ENCODE results near the gene CCDC85C.

Gene CCDC85C

DNA sequence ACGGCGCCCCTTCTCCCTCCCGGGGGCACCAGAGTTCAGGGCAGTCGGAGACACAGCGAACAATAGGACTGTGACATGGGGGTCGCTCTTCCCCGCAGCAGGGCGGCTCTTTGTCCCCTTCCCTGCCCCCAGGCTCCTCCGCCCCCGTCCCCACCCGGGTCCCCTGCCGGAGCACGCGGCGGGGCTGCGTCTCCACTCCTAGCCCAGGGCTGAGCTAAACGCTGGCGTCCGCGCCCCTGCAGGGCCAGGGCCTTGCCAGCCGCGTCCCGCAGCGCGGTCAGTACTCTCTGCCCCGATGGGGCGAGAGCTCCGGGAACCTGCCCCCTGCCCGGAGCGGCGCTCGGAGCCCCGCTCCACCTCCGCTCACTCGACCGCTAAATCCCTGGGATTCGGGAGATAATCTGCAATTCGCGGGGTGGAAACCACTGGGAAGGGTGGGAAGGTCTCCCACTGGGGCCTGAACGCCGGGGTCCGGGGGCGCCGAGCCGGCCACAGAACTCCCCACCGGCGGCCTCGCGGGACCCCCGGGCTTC lies 825 bp upstream of the CCDC85C start:
- DNase-seq: no peak

DNA sequence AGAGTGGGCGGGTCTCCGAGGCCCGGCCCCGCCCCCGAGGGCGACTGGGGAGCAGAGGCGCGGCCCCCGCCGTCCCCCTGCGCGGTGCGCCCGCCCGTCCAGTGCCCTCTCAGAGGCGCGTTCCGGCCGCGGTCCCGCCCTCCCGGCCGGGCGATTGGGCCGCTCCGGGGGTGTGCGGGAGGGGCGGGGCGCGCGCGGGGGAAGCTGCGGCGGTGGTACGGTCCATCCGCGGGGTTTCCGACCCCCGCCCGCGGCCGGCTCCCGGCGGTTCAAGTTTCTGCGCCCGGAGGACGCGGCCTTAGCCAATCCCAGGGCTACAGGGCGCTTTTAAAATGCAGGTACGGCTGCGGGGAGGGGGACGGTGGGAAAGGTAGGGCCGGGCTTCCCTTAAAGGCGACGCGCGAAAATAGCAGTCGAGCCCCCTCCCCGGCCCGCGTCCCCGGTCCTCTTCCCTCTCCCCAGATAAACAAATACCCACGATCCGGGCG lies 315 bp upstream of the CCDC85C start:
- peak; percentile 95 for DNase-seq

DNA sequence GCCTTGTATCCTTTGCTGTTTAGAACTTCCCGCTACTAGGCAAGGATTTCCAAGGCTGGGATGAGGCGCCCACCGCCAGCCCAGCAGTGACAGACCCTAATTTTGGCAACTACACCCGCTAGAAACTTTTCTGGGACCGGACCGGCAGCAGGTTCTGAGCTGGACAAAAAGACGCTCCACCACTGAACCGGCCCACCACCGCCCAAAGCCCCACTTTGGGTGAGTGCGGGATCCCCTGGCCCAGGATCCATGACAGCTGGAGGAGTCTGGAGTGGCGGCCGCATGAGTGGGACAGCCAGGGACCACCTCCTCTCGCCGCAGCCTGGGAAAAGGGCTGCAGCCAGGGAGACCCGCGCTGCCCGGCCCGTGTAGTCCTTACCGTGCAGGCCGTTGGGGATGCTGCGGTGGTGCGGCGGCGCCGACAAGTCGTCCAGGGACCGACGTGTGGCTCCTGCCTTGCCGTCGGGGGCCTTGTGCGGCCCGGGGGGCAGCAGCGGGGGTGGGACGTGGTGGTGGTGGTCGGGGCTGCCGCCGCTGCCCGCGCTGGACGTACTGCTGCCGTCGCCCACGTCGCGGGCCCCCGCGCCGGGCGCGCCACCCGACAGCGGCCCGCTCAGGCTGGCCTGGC lies 1.1 kb downstream of the CCDC85C start:
- no peak for DNase-seq

DNA sequence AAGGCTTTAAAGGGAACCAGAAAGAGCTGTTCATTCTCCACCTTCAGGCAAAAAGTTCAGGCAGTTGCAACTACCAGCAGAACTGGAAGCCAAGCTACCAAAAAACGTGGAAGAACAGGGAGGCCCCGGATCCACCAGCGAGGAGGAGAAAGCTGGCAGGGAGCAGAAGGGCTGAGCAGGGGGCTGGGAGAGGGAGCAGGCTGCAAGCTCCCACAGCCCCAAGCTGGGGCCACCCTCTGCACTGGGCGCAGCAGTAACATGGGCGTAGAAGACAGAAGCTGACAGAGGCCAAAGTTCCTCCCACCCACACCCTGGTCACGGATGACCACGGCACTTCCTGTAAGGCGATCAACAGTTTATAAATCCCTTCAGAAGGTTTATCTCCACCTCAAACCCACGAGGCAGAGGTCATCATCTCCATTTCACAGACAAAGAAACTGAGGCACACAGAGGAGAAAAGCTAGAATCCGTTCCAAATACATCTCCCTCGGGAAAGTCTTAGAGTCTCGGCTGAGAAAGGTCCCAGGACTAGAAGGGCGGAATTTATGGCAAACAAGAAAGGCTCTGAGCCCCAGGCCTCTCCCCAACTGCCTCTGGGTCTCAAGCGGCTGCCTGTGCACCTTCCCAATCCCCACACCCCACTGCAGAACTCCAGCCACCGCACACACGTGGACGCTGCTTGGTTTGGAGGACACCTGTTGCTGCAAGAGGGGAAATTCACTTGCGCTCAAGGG lies 1.8 kb downstream of the CCDC85C start:
- DNase-seq: no peak

DNA sequence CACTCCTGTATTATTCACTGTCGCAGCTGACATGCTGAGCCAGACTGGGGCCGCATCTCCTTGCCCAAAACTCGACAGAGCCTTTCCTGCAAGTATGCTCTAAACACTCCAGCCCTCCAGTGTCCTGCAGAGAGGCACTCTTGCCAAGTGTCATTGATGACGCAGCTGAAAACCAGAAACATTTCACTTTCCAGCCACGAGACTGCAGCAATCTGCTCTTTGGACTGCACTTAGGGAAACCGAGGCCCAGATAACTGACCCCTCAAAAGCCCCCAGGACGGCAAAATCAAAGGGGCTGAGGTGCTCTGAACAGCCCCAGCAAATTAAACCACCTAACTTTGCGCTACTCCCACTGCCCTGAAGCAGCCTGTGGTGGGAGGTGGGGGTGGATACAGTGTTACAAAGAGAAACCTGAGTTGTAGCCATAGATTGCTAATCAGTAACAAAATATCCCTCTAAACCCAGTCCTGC lies 2.6 kb downstream of the CCDC85C start:
- DNase-seq: no peak

DNA sequence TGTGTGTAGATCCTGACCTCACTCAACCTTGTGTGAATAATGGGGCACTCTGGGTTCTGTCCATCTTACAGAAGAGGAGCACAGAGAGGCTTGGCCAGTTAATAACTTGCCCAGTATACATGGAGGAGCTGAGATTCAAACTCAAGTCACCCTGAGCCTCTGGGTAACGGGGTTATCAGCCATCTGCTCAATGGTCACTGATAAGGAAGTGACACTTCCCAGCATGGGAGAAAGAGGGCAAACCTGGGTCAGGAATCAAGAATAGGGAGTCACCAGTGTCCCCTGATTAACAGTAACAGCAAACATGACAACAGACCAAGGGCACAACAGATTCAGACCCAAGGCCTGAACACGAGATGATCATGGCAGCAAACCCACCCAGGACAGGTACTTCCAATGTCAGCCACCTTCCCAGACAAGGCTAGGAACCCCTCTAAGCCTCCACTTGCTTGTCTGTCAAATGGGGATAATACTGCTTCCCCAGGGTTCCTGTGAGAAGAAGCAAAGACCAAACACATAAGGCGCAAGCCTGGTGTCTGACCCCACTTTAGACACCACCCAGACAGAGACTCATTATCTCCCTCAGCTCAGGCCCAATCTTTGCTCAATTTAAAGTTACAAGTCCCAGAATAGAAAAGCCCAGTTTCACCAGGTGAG lies 3.6 kb downstream of the CCDC85C start:
- DNase-seq: no peak

DNA sequence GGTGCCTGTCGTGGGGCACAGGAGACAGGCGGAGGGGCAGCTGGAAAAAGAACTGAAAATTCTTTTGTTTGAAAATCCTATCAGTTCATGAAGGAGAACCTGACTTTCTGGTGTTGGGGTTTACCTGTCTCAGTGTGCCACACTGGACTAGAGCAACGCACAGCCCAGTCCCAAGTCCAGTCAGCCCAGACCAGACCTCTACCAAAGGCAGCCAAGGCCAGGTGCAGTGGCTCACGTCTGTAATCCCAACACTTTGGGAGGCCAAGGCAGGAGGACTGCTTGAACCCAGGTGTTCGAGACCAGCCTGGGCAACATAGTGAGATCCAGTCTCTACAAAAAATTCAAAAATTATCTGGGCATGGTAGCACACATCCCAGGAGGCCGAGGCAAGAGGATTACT lies 4.6 kb downstream of the CCDC85C start:
- no peak for DNase-seq

DNA sequence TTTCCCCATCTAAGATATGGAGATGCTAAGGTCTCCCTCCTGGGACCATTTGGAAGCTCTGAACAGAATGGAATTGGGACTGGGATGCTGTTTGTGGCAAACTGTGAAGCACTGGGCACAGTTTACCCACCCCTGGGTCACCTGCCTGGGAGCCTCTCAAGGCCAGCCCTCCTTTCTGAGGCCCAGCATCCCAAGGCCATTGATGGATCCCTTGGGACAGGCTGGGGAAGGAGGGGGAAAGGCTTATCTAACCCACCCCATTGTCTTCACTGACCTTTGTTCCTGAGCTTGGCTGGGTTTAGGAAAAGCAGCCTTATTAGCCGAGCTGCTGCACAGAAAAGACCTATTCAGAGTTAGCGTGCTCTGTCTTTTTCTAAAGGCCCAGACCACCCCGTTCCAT lies 5.2 kb downstream of the CCDC85C start:
- no peak for DNase-seq

DNA sequence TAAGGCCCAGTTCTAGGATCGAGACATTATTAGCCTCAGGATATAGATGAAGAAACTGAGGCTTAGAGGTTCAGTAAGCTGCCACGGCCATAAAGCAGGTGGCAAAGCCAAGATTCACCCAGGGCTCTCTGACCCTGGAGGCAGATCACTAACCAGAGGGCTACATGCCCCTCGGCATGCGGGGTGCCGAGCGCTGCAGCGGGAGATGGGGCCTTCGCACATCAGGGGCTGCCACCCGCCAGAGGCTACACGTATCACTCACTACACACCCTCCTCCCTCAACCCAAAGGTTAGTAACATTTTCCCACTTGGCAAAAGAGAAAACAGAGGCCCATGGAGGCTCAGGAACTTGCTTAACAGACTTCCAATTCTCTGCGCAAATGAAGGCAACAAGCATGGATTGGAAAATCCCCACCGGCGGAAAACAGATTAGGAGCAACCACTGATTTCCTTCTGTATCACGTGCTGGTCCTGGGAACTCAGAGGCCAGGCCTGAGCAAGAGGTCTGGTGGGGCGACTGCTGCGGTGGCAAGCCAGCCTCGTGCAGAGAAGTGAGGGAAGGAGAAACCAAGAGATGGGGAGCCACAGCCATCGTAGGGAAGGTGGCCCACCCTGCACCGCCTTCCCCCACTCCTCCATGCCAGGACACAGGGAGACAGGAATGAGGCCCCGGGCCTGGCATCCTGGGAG lies 6.0 kb downstream of the CCDC85C start:
- DNase-seq: no peak

DNA sequence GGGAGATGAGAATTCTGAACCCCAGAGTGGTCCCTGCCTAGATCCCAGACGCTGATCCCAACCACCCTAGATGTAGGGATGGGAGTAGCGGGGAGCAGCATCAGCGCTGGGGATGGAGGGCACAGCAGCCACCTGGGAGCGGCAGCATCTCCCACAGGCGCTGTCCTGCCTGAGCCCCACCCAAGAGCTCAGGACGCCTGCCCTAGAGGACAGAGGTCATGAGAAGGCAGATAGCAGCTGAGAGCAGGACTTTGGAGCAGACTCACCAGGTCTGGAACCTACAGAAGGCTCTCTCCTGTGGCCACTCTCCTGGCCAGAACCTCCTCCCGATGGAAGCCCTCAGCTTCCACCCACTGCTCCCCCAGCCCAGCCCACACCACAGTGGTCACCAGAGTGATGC lies 7.2 kb downstream of the CCDC85C start:
- DNase-seq: no peak

DNA sequence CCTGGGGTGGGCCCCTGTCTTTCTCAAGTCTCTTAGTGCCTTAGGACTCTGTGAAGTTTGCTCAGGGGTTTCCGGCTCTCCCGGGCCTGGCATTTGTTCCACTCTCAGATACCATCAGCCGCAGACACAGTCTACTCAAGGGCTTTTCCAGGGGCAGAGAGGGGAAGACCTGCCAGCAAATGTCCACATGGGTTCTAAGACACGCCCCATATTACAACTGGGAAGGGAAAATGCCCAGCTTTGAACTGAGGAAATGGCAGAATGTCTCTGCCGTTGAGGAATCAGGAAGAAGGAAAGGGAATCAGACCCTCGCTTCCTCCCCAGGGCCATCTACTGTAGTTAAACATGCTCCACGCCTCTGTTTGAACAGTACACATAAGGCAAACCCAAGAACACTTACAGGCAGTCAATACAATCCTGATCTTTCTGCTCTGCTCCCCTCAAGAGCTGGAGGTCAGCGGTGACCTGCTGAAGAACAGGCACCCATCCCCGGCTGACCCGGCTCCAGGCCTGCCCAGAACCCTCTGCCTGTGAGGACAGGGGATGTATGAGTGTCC lies 7.9 kb downstream of the CCDC85C start:
- no peak for DNase-seq

DNA sequence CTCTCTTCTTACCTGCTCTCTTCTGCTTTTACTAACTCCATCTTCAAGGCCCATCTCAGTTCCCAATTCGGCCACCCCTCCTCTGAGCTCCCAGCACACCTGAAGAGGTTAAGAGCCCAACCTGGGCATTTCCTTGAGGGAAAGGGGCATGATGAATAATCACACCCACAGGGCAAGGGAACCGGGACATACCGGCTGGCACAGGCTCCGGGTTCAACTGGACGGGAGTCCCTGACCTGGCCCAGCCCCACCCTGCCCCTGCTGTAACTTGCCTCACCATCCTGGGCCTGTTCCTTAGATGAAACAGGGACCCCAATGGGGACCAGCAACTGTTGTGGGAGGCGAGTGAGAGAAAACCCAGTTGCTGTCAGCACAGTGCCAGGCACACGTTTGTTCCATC lies 8.5 kb downstream of the CCDC85C start:
- no peak for DNase-seq

DNA sequence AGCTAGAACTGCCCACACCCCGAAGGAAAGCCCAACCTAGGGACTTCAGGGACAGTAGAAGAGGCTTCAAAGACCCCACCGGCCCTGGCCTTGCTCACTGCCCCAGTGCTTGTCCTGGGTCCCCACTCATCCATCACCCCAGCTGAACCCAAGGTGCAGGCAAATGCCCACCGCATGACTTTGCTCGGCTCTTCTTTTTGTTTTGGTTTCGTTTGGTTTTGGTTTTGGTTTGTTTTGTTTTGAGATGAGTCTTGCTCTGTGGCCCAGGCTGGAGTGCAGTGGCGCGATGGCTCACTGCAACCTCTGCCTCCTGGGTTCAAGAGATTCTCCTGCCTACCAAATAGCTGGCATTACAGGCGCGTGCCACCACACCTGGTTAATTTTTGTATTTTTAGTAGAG lies 9.0 kb downstream of the CCDC85C start:
- peak; percentile 43 for DNase-seq

DNA sequence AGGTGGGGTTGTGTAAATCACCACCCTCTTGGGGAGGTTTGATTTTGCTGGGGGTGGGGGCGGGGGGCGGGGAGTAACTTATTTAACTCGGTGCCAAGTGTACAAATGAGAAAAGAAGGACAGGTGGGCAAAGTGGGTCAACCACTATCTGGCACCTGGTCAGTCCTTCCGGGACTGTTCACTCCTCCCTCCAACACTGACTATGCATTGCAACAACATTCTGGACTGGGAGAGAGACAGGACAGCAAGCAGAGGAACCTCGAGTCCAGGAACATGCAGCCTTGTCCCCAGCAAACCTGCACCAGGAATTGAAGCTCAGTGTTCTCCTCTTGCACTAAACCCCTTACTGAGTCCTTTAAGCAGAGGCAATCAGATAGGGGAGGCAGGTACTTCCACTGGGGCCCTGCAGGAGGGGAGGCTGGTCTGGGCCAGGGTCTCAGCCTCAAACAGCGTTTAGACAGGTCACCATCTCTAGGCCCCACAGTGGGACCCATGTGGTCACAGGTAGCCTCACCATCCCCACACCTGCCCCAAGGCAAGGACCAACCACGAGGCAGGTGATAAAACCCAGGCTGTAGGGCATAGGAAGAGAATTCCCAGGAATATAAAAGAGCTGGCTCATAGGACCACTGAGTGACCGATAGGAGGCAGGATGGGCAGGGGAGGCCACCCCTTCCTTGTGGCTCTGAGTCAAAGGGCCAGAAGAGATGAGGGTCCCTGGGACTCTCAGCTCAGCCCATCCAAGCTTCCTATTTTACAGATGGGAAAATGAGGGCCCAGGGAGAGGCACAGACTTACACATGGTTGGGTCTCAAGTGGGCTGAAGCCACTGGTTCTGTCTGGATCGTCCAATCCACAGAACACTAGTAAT lies 9.8 kb downstream of the CCDC85C start:
- no peak for DNase-seq

DNA sequence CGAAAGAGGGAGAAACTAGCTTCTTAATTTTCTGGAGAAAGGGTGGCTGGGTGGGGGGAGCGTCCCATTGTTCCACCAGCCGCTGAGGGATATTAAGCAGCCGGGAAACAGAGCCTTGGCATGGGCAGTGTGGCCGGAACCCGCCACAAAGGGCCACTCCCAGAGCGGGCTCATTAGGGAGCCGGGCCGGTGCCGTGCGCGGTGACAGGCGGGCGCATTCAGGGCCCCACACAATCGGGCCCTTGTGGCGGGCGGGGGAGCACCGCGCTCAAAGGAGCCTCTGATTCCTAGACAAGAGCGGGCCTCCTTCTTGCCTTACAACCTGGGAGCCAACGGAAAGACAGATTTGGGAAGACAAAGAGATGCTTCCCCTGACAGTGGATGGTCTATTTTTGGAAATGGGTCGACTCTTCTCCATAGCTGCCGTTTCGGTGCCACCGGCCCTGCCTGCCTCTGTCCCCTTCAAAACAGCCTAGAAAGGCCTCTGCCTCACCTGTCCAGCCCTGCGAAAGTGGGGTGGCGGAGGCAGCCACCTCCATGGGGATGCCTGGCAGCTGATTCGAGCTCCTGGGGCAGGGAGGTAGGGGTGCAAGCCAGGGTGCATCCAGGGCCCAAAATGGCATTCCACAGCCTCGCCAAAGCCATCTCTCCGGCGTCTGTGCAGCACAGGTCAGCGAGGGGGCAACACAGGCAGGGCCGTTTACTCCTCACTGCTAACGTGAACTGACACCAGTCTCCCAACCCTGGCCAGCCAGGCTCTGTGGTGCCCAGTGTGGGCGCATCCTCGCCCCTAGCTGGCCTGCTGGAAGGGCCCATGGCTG lies 10.9 kb downstream of the CCDC85C start:
- no peak for DNase-seq

DNA sequence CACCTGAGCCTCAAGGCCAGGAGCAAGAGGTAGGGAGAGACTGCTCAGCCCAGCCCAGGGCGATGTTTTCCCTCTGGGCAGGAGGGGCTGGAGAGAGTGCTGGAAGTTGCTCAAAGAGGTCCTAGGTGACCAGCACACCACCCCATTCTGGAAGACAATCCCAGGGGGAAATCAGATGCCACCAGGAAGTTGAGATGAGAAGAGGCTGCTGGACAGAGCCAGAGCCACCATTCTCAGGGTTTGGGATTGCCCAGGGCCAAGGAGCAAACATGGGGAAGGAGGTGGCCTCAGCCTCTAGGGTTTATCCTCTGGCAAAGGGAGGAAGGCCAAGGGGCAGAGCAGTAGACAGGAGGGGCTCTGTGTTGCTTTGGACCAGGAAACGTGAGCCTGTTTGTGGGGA lies 11.6 kb downstream of the CCDC85C start:
- no peak for DNase-seq

DNA sequence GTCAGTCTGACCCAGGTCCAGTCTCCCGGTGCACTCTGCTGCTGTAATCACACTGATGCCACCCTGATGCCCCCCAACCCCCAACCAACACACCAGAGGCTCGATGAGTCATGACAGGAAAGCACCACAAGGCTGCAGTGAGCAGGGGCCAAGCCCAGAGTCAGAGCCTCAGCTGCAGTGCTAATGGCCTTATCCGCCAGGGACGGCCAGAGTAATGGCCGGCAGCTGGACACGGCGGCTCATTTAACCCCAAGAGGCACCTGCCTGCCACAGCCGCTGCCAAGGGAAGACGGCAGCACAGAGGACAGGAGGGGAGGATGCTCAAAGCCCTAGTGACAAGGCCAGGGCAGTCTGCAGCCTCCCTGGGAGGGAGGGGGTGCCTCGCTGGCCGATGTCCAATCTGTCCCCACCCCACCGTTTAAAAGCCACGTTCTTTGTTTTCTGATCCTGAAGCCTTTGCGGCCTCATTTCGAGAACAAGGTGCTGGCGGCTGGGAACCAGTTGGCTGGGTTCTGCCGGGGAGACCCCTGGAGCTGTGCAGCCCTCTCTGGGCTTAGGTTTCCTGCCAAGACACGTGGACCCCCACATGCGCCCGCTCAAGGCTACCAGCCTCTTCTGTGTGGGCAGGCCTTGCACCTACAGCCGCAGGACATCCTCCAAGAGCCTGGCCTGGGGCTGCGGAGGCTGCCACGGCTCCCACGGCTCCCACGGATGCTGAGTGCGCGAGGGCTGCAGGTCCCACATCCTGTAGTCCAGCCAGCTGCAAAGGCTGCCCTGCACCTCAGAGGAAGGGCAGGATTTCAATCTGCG lies 13.1 kb downstream of the CCDC85C start:
- DNase-seq: no peak

DNA sequence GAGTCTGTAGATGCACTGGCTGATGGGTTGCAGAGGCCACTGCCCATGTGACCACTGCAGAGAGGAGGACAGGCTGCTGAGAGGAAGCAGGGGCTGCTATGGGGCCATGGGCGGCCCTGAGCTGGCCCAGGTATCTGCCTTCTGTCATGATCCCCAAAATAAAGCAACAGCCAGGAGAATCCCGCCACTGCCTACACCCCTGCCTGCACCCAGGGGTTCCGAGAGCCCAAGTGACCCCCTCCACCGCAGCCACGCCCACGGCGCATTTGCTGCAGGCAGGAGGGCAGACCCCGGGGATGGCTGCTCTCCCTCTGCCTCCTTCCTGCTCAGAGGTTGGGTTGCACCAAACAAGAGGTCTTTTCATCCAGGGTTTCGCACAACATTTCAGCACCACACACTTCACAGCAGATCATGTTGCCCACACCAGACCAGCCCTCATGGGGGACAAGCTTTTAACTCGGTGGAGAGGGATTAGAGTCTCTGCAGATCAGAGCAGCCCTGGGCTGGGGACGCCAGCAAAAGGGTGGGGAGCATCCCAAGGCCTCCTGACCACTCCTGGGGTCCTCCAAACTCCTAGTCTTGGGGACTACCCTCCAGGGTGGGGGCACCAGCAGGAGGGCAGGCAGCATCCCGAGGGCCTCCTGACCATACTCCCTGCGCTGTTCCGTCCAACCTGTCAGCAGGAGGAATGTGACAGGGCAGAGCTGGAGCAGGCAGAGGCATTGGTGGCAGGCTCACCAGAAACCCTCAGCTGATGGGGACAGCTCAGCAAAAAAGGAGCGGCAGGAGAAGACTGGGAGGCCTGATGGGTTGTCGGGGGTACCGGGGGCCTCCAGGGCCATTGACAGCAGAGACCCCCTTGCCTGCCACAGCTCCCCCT lies 14.1 kb downstream of the CCDC85C start:
- no peak for DNase-seq

DNA sequence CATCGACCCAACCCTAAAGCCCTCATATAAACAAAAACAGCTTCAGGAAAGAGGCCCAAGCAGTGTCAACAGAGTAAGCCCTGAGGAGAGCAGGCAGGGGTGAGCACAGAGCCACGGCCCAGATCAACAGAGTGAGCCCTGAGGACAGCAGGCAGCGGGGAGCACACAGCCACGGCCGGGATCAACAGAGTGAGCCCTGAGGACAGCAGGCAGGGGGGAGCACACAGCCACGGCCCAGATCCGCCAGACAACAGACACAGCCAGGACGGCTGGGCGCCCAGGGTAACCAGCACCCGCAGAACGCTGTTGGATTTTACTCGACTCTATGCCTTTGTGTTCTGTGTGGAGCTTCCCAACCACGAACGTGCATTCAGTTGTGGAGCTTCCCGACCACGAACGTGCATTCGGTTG lies 15.0 kb downstream of the CCDC85C start:
- no peak for DNase-seq

Measured in CD4-positive, alpha-beta T cell treated with Interleukin-4 for 4 hours (primary cell).